BE2C (cell line): ENCODE results near the gene POLR3H.

Source experiments
- DNase-seq: peaks from one replicate; pipeline ENCODE4 v3.0.0-alpha.2; 2020
- H3K27me3 ChIP-seq: fragments of 250-450 bp; sonication (Bioruptor Pico); 2 replicates; pipeline ENCODE4 v1.5.1; 2020; ENCODE audit warnings: mild to moderate bottlenecking
- H3K36me3 ChIP-seq: fragments of 250-450 bp; sonication (Bioruptor Pico); 2 replicates; pipeline ENCODE4 v1.5.1; 2020; ENCODE audit warnings: mild to moderate bottlenecking
- H3K4me1 ChIP-seq: fragments of 250-450 bp; sonication (Bioruptor Pico); 2 replicates; pipeline ENCODE4 v1.5.1; 2020
- H3K4me3 ChIP-seq: 2 replicates; pipeline ENCODE4 v1.5.1; 2011; ENCODE audit warnings: low read depth, low read length
- H3K9me3 ChIP-seq: fragments of 250-450 bp; sonication (Bioruptor Pico); 2 replicates; pipeline ENCODE4 v1.5.1; 2020
- CTCF ChIP-seq: IDR thresholded peaks from 2 replicates; pipeline ENCODE4 v1.5.1; 2012; ENCODE audit warnings: mild to moderate bottlenecking, low read depth, low read length

Gene POLR3H

DNA sequence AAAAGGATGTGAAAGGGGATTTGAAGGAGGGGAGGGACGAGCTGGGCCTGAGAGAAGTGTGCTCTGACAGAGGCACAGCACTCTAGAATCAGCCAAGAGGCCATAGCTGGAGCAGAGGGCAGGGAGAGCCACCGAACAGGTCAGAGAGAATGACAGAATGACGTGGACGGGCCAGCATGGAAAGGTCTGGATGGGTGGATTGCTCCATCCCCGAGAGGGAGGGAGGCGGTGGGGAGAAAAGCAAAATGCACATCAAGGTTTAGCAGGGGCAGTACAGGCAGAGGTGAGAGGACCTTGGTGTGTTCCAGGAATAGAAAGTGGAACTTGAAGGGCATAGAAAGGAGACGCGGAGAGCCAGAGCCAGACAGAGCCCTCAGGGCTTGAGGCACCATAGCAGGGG is 38.4 kb upstream of the POLR3H start:
- no peaks in the 10 kb centered on the region for H3K27me3 ChIP-seq
- H3K4me1 ChIP-seq = no peaks in the 10 kb centered on the region
- no peak overlapping the region for H3K4me3 ChIP-seq
- no peak for DNase-seq
- no peak for TF ChIP-seq CTCF
- 0 out of 2 replicates have a peak, but pooled peaks cover 3% of the 10 kb centered on the region for H3K36me3 ChIP-seq
- H3K9me3 ChIP-seq = no peaks in the 10 kb centered on the region

DNA sequence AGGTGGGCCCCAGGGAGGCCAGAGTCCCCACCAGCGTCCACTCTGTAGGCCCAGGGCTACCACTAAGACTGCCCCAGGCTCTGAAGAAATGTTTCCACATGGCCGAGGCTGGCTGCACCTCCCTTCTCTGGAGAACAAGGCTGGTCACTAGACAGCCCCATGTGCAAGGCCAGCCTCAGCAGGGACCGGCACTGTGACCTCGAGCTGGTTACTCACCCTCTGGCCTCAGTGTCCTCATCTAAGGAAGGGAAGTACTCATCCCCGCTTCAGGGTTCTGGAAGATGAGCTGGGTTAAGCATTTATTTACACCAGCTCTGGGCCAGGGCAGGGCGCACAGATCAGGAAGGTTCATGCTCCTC is 35.7 kb upstream of the POLR3H start:
- DNase-seq = no peak
- H3K36me3 ChIP-seq = 0 out of 2 replicates have a peak, but pooled peaks cover 3% of the 10 kb centered on the region
- H3K4me1 ChIP-seq = no peaks in the 10 kb centered on the region; the same call in 1 of the 2 replicates
- no peaks in the 10 kb centered on the region for H3K27me3 ChIP-seq
- no peaks in the 10 kb centered on the region for H3K9me3 ChIP-seq
- no peak overlapping the region for H3K4me3 ChIP-seq
- no peak for TF ChIP-seq CTCF

DNA sequence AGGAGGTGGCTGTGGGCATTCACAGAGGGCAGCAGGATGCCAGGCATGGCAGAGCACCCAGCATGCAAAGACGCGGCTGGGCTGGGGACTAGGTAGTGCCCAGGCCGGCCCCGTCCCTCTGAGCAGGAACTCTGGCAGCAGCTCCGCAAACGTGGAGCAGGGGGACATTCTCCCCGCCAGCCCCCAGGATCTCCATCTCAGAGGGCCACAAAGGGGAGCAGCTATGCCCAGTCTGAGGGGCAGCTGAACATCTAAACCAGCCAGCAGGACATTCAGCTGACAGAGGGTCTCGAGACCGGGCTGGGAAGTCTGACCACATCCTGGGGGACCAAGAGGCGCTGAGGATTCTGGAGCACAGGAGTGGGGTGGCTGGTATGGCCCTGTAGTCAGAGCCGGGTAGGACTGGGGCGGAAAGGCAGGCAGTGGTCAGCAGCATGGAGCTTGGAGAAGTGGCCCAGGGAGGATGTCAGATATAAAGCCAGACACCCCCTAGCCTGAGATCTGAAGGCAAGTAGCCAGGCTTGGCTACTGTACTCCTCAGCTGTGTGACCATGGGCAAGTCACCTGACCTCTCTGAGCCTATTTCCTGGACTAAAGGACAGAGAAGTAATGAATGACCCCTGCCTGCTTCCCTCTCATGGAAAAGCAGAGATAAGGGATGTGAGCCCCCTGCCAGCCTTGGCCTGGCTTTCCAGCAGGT is 35.2 kb upstream of the POLR3H start:
- no peak for TF ChIP-seq CTCF
- Histone ChIP-seq H3K4me3 (no peak overlapping the region), H3K36me3 (0 out of 2 replicates have a peak, but pooled peaks cover 3% of the 10 kb centered on the region), H3K9me3 (no peaks in the 10 kb centered on the region), H3K4me1 (no peaks in the 10 kb centered on the region; the same call in 1 of the 2 replicates), H3K27me3 (no peaks in the 10 kb centered on the region)
- DNase-seq = no peak

DNA sequence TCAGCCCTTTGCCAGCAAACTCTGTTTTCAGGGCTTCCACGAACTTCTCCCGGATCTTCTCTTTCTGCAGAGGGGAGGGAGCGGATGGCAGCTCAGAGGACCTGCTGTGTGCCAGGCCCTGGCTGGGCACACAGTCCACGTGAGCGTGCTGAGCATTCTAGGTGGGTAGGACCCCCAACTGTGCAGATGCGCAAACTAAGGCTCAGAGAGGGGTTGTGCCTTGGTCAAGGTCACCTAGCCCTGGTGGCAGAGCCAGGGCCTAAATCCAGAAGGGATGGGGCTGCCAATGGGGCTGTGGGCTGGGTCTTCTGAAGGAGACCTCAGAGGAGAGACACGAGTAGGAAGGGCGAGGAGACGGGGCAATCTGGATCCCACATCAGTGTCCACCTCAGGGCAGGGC is 34.5 kb upstream of the POLR3H start:
- no peak overlapping the region for H3K4me3 ChIP-seq
- H3K9me3 ChIP-seq = no peaks in the 10 kb centered on the region
- H3K27me3 ChIP-seq = no peaks in the 10 kb centered on the region
- H3K4me1 ChIP-seq = no peaks in the 10 kb centered on the region; the same call in none of the 2 replicates
- TF ChIP-seq CTCF = no peak
- H3K36me3 ChIP-seq = 0 out of 2 replicates have a peak, but pooled peaks cover 3% of the 10 kb centered on the region
- DNase-seq = no peak

- H3K9me3 ChIP-seq = no peaks in the 10 kb centered on the region
- no peak for TF ChIP-seq CTCF
- H3K36me3 ChIP-seq = 0 out of 2 replicates have a peak, but pooled peaks cover 3% of the 10 kb centered on the region
- no peaks in the 10 kb centered on the region for H3K27me3 ChIP-seq
- H3K4me3 ChIP-seq = no peak overlapping the region
- no peaks in the 10 kb centered on the region; the same call in none of the 2 replicates for H3K4me1 ChIP-seq
- no peak for DNase-seq
These were observed 33.8 kb upstream of the POLR3H start for GRCh38 chr22:41578114-41578513.

DNA sequence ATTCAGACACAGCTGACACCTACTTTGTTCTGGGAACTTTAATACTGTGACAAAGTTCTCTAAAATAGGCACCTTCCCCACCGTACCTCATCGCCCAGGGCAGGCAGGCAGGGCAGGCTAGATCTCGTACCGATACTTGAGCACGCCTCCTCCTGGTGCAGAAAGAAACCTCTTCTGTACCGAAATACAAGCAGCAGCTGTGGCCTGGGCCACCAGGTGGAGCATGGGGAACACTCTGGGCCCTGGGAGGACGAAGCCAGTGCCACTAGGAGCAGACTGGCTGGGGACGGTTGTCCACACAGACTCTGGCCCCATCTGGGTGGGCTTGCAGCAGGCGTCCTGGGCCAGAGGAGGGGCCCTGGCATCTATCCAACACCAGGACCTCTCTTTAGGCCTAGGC is 32.6 kb upstream of the POLR3H start:
- Histone ChIP-seq H3K4me3 (no peak overlapping the region), H3K4me1 (no peaks in the 10 kb centered on the region; the same call in none of the 2 replicates), H3K36me3 (no peaks in the 10 kb centered on the region), H3K27me3 (no peaks in the 10 kb centered on the region), H3K9me3 (no peaks in the 10 kb centered on the region)
- peak; percentile 94 for TF ChIP-seq CTCF
- peak; percentile 84 for DNase-seq
